HepG2 (cell line): Measurements from ENCODE around the gene SLC51B. TPM values are rescaled to one million over a fixed set of nuclear protein-coding genes. Genes with fewer than 3 reads are reported as not detected.

Experiments
- ATAC-seq: fragments of 200-7000 bp; cut with Tn5 transposase; 3 replicates; pipeline ENCODE4 v1.9.1; 2020; ENCODE audit warnings: mild to moderate bottlenecking, moderate library complexity
- BruUV-seq: library from RNA; stranded (reverse); fragments of 400-500 nt; replicated peaks from 2 replicates; lab custom pipeline; 2021; lab: Mats Ljungman, UMichigan
- CTCF ChIA-PET: fragments of 300-600 bp; formaldehyde crosslinking; extraction: SDS; loops from one replicate; lab custom pipeline; 2021; ENCODE audit warnings: low total read pairs, inconsistent platforms, low intra/inter-chr PET ratio; lab: Yijun Ruan, JAX
- POLR2A ChIA-PET: fragments of 350-600 bp; sonication (Branson Sonifier 250); formaldehyde crosslinking; loops from one replicate; lab custom pipeline; 2020; ENCODE audit warnings: antibody characterized with exemption, inconsistent platforms; lab: Yijun Ruan, JAX
- DNase-seq: peaks from one replicate; pipeline ENCODE4 v3.0.0-alpha.2; 2015; ENCODE audit warnings: low spot score
- FAIRE-seq: peaks from 3 replicates; lab custom pipeline; 2011; peaks lifted over from hg19 to GRCh38; lab: Jason Lieb, UNC
- H2AFZ ChIP-seq: one replicate; pipeline ENCODE4 v1.6.1; 2011; ENCODE audit warnings: low read length, inconsistent platforms
- H3K27ac ChIP-seq: fragments of 300-600 bp; 3 replicates; pipeline ENCODE4 v1.8.0; 2011; ENCODE audit warnings: mixed run types, mild to moderate bottlenecking, mixed read lengths, low read length, inconsistent platforms; ENCODE audit not compliant: insufficient read depth; ENCODE audit errors: extremely low read length
- H3K27me3 ChIP-seq, 2 experiments: fragments of 200-600 bp in 1 of 2; 2 replicates in 1 of 2; 3 replicates in 1 of 2; pipeline versions ENCODE4 v1.6.0 to v1.8.0; 2011; ENCODE audit warnings: low read length in 2 of 2, mild to moderate bottlenecking in 2 of 2, moderate library complexity in 2 of 2, inconsistent platforms in 1 of 2; ENCODE audit not compliant: insufficient read depth in 2 of 2, control insufficient read depth in 1 of 2
- H3K36me3 ChIP-seq, 2 experiments: fragments of 200-600 bp in 1 of 2; replicated peaks in 1 of 2; 2 replicates in 1 of 2; 3 replicates in 1 of 2; pipeline versions ENCODE4 v1.5.1 to v1.8.0; 2011; ENCODE audit warnings: low read length in 2 of 2, inconsistent platforms in 1 of 2; ENCODE audit not compliant: insufficient read depth in 2 of 2, control insufficient read depth in 1 of 2
- H3K4me1 ChIP-seq: 2 replicates; pipeline ENCODE4 v1.5.1; 2012; ENCODE audit warnings: low read length, inconsistent platforms; ENCODE audit not compliant: insufficient read depth
- H3K4me2 ChIP-seq: 2 replicates; pipeline ENCODE4 v1.6.0; 2011; ENCODE audit warnings: low read depth, low read length, inconsistent platforms
- H3K4me3 ChIP-seq, 3 experiments: fragments of 200-600 bp in 1 of 3; sonication (generic), shearing (Covaris generic) in 1 of 3; replicated peaks in 1 of 3; 2 replicates each; pipeline ENCODE4 v1.5.1; 2011 to 2016; ENCODE audit warnings: low read length in 3 of 3, inconsistent platforms in 2 of 3, low read depth in 2 of 3, mild to moderate bottlenecking in 2 of 3, control low read depth in 1 of 3, mixed read lengths in 1 of 3; ENCODE audit not compliant: insufficient read depth in 1 of 3
- H3K79me2 ChIP-seq: one replicate; pipeline ENCODE4 v1.6.1; 2011; ENCODE audit warnings: low read length, inconsistent platforms; ENCODE audit not compliant: insufficient read depth
- H3K9ac ChIP-seq: 2 replicates; pipeline ENCODE4 v1.6.0; 2011; ENCODE audit warnings: mild to moderate bottlenecking, low read depth, low read length, inconsistent platforms; ENCODE audit not compliant: insufficient read depth
- H3K9me3 ChIP-seq: 2 replicates; pipeline ENCODE4 v1.5.1; 2012; ENCODE audit warnings: mild to moderate bottlenecking, low read length
- H4K20me1 ChIP-seq: 2 replicates; pipeline ENCODE4 v1.6.0; 2011; ENCODE audit warnings: inconsistent platforms, mild to moderate bottlenecking, low read length, moderate library complexity; ENCODE audit not compliant: insufficient read depth
- MTF1 ChIP-seq: sonication (generic); formaldehyde crosslinking; IDR thresholded peaks from 2 replicates; pipeline ENCODE4 v1.5.0; 2020; ENCODE audit warnings: missing genetic modification reagents
- ZFP36L1 ChIP-seq: sonication (generic); formaldehyde crosslinking; IDR thresholded peaks from 2 replicates; pipeline ENCODE4 v1.8.0; 2022; ENCODE audit warnings: mild to moderate bottlenecking, missing genetic modification reagents, moderate library complexity
- ZFP37 ChIP-seq: sonication (generic); formaldehyde crosslinking; IDR thresholded peaks from 2 replicates; pipeline ENCODE4 v1.4.0; 2020; ENCODE audit warnings: missing genetic modification reagents, borderline replicate concordance
- ZNF253 ChIP-seq: sonication (generic); formaldehyde crosslinking; IDR thresholded peaks from 2 replicates; pipeline ENCODE4 v1.8.0; 2022; ENCODE audit warnings: mild to moderate bottlenecking, missing genetic modification reagents, borderline replicate concordance
- ZNF337 ChIP-seq: sonication (generic); formaldehyde crosslinking; IDR thresholded peaks from 2 replicates; pipeline ENCODE4 v1.5.1; 2020; ENCODE audit warnings: missing genetic modification reagents, low read depth, mild to moderate bottlenecking, borderline replicate concordance
- ZNF552 ChIP-seq: sonication (generic); formaldehyde crosslinking; IDR thresholded peaks from 2 replicates; pipeline ENCODE4 v1.9.0; 2022; ENCODE audit warnings: missing genetic modification reagents, mild to moderate bottlenecking, borderline replicate concordance
- WGBS: methylation state at CpG from one replicate; pipeline ENCODE4 v1.1.6; 2017; ENCODE audit warnings: low lambda C conversion rate; 5-methylcytosine and 5-hydroxymethylcytosine counted together
- in situ Hi-C: cut with HindIII; loops from 2 replicates; pipeline ENCODE4 v1.10.0; 2017; ENCODE audit warnings: low pct_unique_long_range_greater_than_20kb; ENCODE audit not compliant: extremely low pct_ligation_motif_present
- intact Hi-C: fragments of 100-400 bp; cut with micrococcal nuclease; formaldehyde crosslinking; loops from one replicate; pipeline ENCODE4 v1.10.0; 2022; ENCODE audit not compliant: unreplicated experiment
- polyA plus RNA-seq, 8 experiments: library from polyadenylated mRNA; depleted of rRNA in 3 of 8; stranded (reverse) in 7 of 8; unstranded in 1 of 8; fragments of >200 nt; fragmentation: Illumina TruSeq in 4 of 8; extraction: Trizol in 4 of 8; gene quantifications; 2 replicates each; pipeline versions ENCODE4 v1.2.1 to v1.2.3, GENCODE V29; 2011 to 2016; ENCODE audit warnings: low read depth in 4 of 8, missing spikeins in 1 of 8, mixed read lengths in 1 of 8; ENCODE audit not compliant: insufficient read depth in 1 of 8
- total RNA-seq, 5 experiments: library from RNA; depleted of rRNA; stranded (reverse); fragments of >200 nt; fragmentation: Illumina TruSeq; extraction: Trizol; gene quantifications; 2 replicates each; pipeline ENCODE4 v1.2.3, GENCODE V29; 2016; ENCODE audit warnings: low read depth in 1 of 5
- TF ChIP-seq, protein P1 (sequence below): sonication (generic); formaldehyde crosslinking; IDR thresholded peaks from 2 replicates; pipeline ENCODE4 v1.4.0; 2020; ENCODE audit warnings: missing genetic modification reagents, borderline replicate concordance
- TF ChIP-seq, protein P2 (sequence below): sonication (generic); formaldehyde crosslinking; IDR thresholded peaks from 2 replicates; pipeline ENCODE4 v1.4.0; 2020; ENCODE audit warnings: missing genetic modification reagents
- TF ChIP-seq, protein P3 (sequence below): sonication (generic); formaldehyde crosslinking; IDR thresholded peaks from 2 replicates; pipeline ENCODE4 v1.4.0; 2020; ENCODE audit warnings: mild to moderate bottlenecking, missing genetic modification reagents

Gene SLC51B
- total and polyA plus RNA-seq, 2 of the 13 experiments (the other 11 are each of a cell fraction or from before 2014, with no cell fraction given) = 14.9 to 17.1 TPM

DNA sequence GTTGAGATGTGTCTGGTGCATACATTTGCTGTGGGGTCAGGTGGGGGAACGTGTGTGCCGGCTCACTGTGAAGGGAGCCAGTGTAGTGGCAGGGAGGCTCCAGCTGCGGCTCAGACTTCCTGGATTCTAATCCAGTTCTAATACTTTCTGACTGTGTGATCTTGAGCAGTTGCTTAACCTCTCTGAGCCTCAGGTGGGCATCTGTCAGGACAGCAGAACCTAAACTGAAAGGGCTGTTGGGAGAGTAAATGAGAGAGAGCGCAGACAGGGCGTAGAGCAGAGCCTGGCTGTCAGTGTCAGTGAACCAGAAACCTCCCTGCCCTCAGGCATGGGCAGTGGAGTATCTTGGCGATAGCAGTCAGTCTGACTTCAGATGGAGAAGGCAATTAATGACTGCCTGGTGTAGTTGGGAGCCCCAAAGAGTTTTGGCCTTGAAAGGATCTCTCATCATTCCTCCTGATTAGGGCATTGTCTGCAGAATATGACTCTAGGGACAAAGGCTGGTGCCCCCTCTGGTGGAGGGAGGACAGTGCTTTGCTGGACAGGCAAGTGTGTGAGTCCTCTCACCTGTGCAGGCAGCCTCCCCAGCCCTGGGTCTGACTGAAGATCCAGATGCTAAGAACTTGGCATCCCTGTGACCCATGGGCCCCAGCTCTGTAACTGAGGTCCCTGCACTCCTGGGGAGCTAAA is 40.9 kb downstream of the SLC51B start (continued):
- TF ChIP-seq ZFP36L1 (CRISPR knock-in tag) (no peak), ZNF337 (CRISPR knock-in tag) (no peak), MTF1 (CRISPR knock-in tag) (no peak), ZNF253 (no peak)
- TF ChIP-seq, protein P1, sequence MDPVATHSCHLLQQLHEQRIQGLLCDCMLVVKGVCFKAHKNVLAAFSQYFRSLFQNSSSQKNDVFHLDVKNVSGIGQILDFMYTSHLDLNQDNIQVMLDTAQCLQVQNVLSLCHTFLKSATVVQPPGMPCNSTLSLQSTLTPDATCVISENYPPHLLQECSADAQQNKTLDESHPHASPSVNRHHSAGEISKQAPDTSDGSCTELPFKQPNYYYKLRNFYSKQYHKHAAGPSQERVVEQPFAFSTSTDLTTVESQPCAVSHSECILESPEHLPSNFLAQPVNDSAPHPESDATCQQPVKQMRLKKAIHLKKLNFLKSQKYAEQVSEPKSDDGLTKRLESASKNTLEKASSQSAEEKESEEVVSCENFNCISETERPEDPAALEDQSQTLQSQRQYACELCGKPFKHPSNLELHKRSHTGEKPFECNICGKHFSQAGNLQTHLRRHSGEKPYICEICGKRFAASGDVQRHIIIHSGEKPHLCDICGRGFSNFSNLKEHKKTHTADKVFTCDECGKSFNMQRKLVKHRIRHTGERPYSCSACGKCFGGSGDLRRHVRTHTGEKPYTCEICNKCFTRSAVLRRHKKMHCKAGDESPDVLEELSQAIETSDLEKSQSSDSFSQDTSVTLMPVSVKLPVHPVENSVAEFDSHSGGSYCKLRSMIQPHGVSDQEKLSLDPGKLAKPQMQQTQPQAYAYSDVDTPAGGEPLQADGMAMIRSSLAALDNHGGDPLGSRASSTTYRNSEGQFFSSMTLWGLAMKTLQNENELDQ = no peak
- TF ChIP-seq, all 625 proteins: peak for 14

DNA sequence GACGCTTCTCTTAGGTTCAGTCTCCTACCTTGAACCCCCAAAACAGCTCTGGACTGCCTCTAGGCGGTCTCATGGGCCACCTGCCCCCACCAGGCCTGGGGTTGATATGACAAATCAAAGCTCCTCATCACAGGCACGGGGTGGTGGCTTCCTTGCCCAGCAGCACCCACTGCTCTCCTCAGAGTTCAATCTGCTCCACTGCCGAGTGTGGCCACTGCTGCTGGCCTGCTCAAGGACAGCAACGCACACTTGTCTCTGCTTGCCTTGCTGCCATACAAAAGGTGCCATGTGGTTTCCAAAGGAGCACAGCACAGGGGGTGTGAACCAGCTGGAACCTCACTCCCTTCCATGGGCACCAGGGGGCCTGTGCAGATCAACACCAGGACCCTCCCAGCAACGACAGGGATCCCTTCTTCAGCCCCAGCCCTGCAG is 41.5 kb downstream of the SLC51B start:
- no peak for DNase-seq
- TF ChIP-seq, protein P2, sequence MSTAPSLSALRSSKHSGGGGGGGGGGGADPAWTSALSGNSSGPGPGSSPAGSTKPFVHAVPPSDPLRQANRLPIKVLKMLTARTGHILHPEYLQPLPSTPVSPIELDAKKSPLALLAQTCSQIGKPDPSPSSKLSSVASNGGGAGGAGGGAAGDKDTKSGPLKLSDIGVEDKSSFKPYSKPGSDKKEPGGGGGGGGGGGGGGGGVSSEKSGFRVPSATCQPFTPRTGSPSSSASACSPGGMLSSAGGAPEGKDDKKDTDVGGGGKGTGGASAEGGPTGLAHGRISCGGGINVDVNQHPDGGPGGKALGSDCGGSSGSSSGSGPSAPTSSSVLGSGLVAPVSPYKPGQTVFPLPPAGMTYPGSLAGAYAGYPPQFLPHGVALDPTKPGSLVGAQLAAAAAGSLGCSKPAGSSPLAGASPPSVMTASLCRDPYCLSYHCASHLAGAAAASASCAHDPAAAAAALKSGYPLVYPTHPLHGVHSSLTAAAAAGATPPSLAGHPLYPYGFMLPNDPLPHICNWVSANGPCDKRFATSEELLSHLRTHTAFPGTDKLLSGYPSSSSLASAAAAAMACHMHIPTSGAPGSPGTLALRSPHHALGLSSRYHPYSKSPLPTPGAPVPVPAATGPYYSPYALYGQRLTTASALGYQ (CRISPR knock-in tag) = no peak
- TF ChIP-seq ZFP37 = no peak
- no peak for TF ChIP-seq ZNF552 (CRISPR knock-in tag)
- TF ChIP-seq, protein P3, sequence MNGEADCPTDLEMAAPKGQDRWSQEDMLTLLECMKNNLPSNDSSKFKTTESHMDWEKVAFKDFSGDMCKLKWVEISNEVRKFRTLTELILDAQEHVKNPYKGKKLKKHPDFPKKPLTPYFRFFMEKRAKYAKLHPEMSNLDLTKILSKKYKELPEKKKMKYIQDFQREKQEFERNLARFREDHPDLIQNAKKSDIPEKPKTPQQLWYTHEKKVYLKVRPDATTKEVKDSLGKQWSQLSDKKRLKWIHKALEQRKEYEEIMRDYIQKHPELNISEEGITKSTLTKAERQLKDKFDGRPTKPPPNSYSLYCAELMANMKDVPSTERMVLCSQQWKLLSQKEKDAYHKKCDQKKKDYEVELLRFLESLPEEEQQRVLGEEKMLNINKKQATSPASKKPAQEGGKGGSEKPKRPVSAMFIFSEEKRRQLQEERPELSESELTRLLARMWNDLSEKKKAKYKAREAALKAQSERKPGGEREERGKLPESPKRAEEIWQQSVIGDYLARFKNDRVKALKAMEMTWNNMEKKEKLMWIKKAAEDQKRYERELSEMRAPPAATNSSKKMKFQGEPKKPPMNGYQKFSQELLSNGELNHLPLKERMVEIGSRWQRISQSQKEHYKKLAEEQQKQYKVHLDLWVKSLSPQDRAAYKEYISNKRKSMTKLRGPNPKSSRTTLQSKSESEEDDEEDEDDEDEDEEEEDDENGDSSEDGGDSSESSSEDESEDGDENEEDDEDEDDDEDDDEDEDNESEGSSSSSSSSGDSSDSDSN (CRISPR knock-in tag) = no peak

More for the DNA sequence above, 41.5 kb downstream of the SLC51B start:
- H2AFZ ChIP-seq = no peak overlapping the region
- ChIA-PET POLR2A (interaction anchor here (0.7 to 4.0 kb wide), 4 partner anchors 31 to 214 kb away, joined by 3 to 27 read pairs (median 6); partner anchors contain the start of gene CLPX), CTCF (interaction anchor here (2.2 to 6.7 kb wide), 3 partner anchors 15 to 54 kb away, joined by 10 to 54 read pairs (median 34); no protein-coding TSS in a partner anchor)
- no peaks in the 10 kb centered on the region for H3K79me2 ChIP-seq
- no TSS peak for BruUV-seq
- H3K9me3 ChIP-seq = no peaks in the 10 kb centered on the region
- FAIRE-seq = no peak
- intact Hi-C loops (loop anchor here (1.0 kb wide), 2 partner anchors 29 to 53 kb away; no protein-coding TSS in a partner anchor), in situ Hi-C loops (loop anchor here (5.0 to 10.0 kb wide), 2 partner anchors 34 to 52 kb away; no protein-coding TSS in a partner anchor)
- H3K27me3 ChIP-seq = peaks cover 0 to 16% of the 10 kb centered on the region in 2 experiments; a peak in 2 of 5 replicates
- H3K4me1 ChIP-seq = peaks cover 90% of the 10 kb centered on the region
- ATAC-seq = peak; percentile 36
- no peak overlapping the region; a peak in 1 of 6 replicates for H3K4me3 ChIP-seq
- no peaks in the 10 kb centered on the region for H3K36me3 ChIP-seq
- no peak overlapping the region for H3K27ac ChIP-seq
- WGBS = no CpG with 5 or more reads among the region's 6 CpGs
- H3K9ac ChIP-seq = no peak overlapping the region
- no peaks in the 10 kb centered on the region for H4K20me1 ChIP-seq
- peak overlapping the region; percentile 89 for H3K4me2 ChIP-seq
